H1 (cell line): ENCODE measurements around the gene IGFBP4. TPM values are rescaled to one million over a fixed set of nuclear protein-coding genes. Genes with fewer than 3 reads are reported as not detected.

Source experiments
- CTCF ChIA-PET: fragments of 300-600 bp; sonication (Branson Sonifier 250); formaldehyde crosslinking; loops from one replicate; lab custom pipeline; 2021; ENCODE audit not compliant: partially characterized antibody; lab: Charles Lee
- POLR2A ChIA-PET: fragments of 300-600 bp; sonication (Branson Sonifier 250); formaldehyde crosslinking; loops from one replicate; lab custom pipeline; 2021; ENCODE audit warnings: inconsistent platforms; ENCODE audit not compliant: partially characterized antibody; lab: Charles Lee
- DNase-seq, 2 experiments: peaks; one replicate each; pipeline versions ENCODE4 v3.0.0 to v3.0.0-alpha.2; 2010 to 2022; ENCODE audit warnings: low spot score in 2 of 2, low read depth in 1 of 2, mixed read lengths in 1 of 2
- FAIRE-seq: peaks from 2 replicates; lab custom pipeline; 2011; peaks lifted over from hg19 to GRCh38; lab: Jason Lieb, UNC
- H2AFZ ChIP-seq: 2 replicates; pipeline ENCODE4 v1.8.1; 2012; ENCODE audit warnings: low read length, inconsistent platforms
- H2AK5ac ChIP-seq: 2 replicates; pipeline ENCODE4 v1.6.1; 2013; ENCODE audit warnings: low read depth, low read length
- H2BK120ac ChIP-seq: replicated peaks from 2 replicates; pipeline ENCODE3; 2013; ENCODE audit warnings: low read depth, low read length, inconsistent platforms
- H2BK12ac ChIP-seq: 2 replicates; pipeline ENCODE4 v1.6.1; 2013; ENCODE audit warnings: low read depth, low read length
- H2BK15ac ChIP-seq: 2 replicates; pipeline ENCODE4 v1.6.1; 2013; ENCODE audit warnings: low read length
- H2BK20ac ChIP-seq: 2 replicates; pipeline ENCODE4 v1.6.1; 2013; ENCODE audit warnings: low read length
- H2BK5ac ChIP-seq: 2 replicates; pipeline ENCODE4 v1.6.1; 2013; ENCODE audit warnings: low read depth, low read length
- H3K14ac ChIP-seq: 2 replicates; pipeline ENCODE4 v1.6.1; 2013; ENCODE audit warnings: inconsistent platforms; ENCODE audit not compliant: insufficient read length
- H3K18ac ChIP-seq: 2 replicates; pipeline ENCODE4 v1.6.1; 2013; ENCODE audit warnings: low read length; ENCODE audit errors: extremely low read depth
- H3K23ac ChIP-seq: 2 replicates; pipeline ENCODE4 v1.6.1; 2013; ENCODE audit warnings: inconsistent platforms; ENCODE audit not compliant: insufficient read length
- H3K23me2 ChIP-seq: 2 replicates; pipeline ENCODE4 v1.6.1; 2013; ENCODE audit warnings: low read depth, low read length
- H3K27ac ChIP-seq: 2 replicates; pipeline ENCODE4 v1.6.1; 2011; ENCODE audit warnings: low read depth, low read length, inconsistent platforms
- H3K27me3 ChIP-seq, 4 experiments: replicated peaks in 1 of 4; 1 replicate in 1 of 4; 2 replicates in 3 of 4; pipeline versions ENCODE4 v1.6.1 to v1.8.1; 2011 to 2013; ENCODE audit warnings: low read length in 3 of 4, mild to moderate bottlenecking in 3 of 4, inconsistent platforms in 2 of 4, mixed read lengths in 2 of 4, moderate library complexity in 1 of 4; ENCODE audit not compliant: control insufficient read depth in 3 of 4, insufficient read depth in 3 of 4; ENCODE audit errors: extremely low read depth in 1 of 4
- H3K36me3 ChIP-seq, 4 experiments: 2 replicates each; pipeline versions ENCODE4 v1.6.1 to v1.8.1; 2011 to 2013; ENCODE audit warnings: mild to moderate bottlenecking in 4 of 4, low read length in 3 of 4, moderate library complexity in 2 of 4, control low read depth in 1 of 4, inconsistent platforms in 1 of 4; ENCODE audit not compliant: insufficient read depth in 4 of 4, control insufficient read depth in 2 of 4
- H3K4ac ChIP-seq: replicated peaks from 2 replicates; pipeline ENCODE3; 2013; ENCODE audit warnings: low read length, low read depth, mixed read lengths, inconsistent platforms; ENCODE audit not compliant: insufficient read length
- H3K4me1 ChIP-seq, 4 experiments: replicated peaks in 1 of 4; 1 replicate in 1 of 4; 2 replicates in 3 of 4; pipeline versions ENCODE4 v1.6.1 to v1.8.1; 2011 to 2013; ENCODE audit warnings: low read length in 3 of 4, inconsistent platforms in 2 of 4, mixed read lengths in 1 of 4; ENCODE audit not compliant: insufficient read depth in 4 of 4, control insufficient read depth in 3 of 4
- H3K4me2 ChIP-seq, 2 experiments: 2 replicates each; pipeline versions ENCODE4 v1.6.1 to v1.8.1; 2011 to 2013; ENCODE audit warnings: low read depth in 2 of 2, low read length in 2 of 2, control low read depth in 1 of 2, inconsistent platforms in 1 of 2, mild to moderate bottlenecking in 1 of 2; ENCODE audit not compliant: insufficient read depth in 1 of 2
- H3K4me3 ChIP-seq, 4 experiments: fragments of 200-600, 300-600 bp in 1 of 4; sonication (generic), shearing (Covaris generic), sonication (Bioruptor Twin) in 1 of 4; 2 replicates each; pipeline versions ENCODE4 v1.5.1 to v1.8.1; 2011 to 2016; ENCODE audit warnings: low read length in 4 of 4, low read depth in 3 of 4, control low read depth in 2 of 4, inconsistent platforms in 2 of 4, mild to moderate bottlenecking in 2 of 4, mixed read lengths in 1 of 4, moderate library complexity in 1 of 4; ENCODE audit not compliant: insufficient read depth in 2 of 4; ENCODE audit errors: extremely low read depth in 1 of 4
- H3K56ac ChIP-seq: replicated peaks from 2 replicates; pipeline ENCODE3; 2013; ENCODE audit warnings: low read depth, mild to moderate bottlenecking, mixed read lengths, low read length, inconsistent platforms; ENCODE audit not compliant: insufficient read length
- H3K79me1 ChIP-seq: 2 replicates; pipeline ENCODE4 v1.6.1; 2013; ENCODE audit warnings: low read depth, low read length, control low read depth
- H3K79me2 ChIP-seq, 2 experiments: 2 replicates each; pipeline versions ENCODE4 v1.6.1 to v1.8.1; 2012 to 2013; ENCODE audit warnings: low read length in 2 of 2, mild to moderate bottlenecking in 2 of 2, inconsistent platforms in 1 of 2; ENCODE audit not compliant: insufficient read depth in 2 of 2, control insufficient read depth in 1 of 2
- H3K9ac ChIP-seq, 4 experiments: replicated peaks in 1 of 4; 1 replicate in 1 of 4; 2 replicates in 3 of 4; pipeline versions ENCODE4 v1.6.1 to v1.8.1; 2011 to 2013; ENCODE audit warnings: low read depth in 3 of 4, low read length in 3 of 4, control low read depth in 2 of 4, mild to moderate bottlenecking in 2 of 4, moderate library complexity in 2 of 4, inconsistent platforms in 1 of 4; ENCODE audit errors: extremely low read depth in 1 of 4
- H3K9me3 ChIP-seq, 2 experiments: 2 replicates each; pipeline versions ENCODE4 v1.6.1 to v1.8.1; 2012 to 2013; ENCODE audit warnings: mild to moderate bottlenecking in 2 of 2, moderate library complexity in 2 of 2, control low read depth in 1 of 2, inconsistent platforms in 1 of 2, low read depth in 1 of 2, low read length in 1 of 2, mixed read lengths in 1 of 2; ENCODE audit not compliant: insufficient read depth in 2 of 2
- H4K20me1 ChIP-seq, 2 experiments: replicated peaks in 1 of 2; 2 replicates each; pipeline versions ENCODE3 to v1.8.1; 2011 to 2013; ENCODE audit warnings: inconsistent platforms in 2 of 2, low read length in 2 of 2, mild to moderate bottlenecking in 1 of 2; ENCODE audit not compliant: insufficient read depth in 2 of 2, control insufficient read depth in 1 of 2
- H4K5ac ChIP-seq: 2 replicates; pipeline ENCODE4 v1.6.1; 2013; ENCODE audit warnings: low read length, low read depth, mixed read lengths, inconsistent platforms; ENCODE audit not compliant: insufficient read length
- H4K8ac ChIP-seq: 2 replicates; pipeline ENCODE4 v1.8.0; 2013; ENCODE audit warnings: mild to moderate bottlenecking, moderate library complexity, low read length, inconsistent platforms; ENCODE audit not compliant: insufficient read depth; ENCODE audit errors: extremely low read depth
- H4K91ac ChIP-seq: replicated peaks from 2 replicates; pipeline ENCODE3; 2013; ENCODE audit warnings: low read length, mixed read lengths, inconsistent platforms; ENCODE audit not compliant: insufficient read length
- CTCF ChIP-seq, 3 experiments: IDR thresholded peaks; 1 replicate in 2 of 3; 2 replicates in 1 of 3; pipeline versions ENCODE4 v1.5.1 to v1.6.1; 2011; ENCODE audit warnings: low read length in 3 of 3, mild to moderate bottlenecking in 3 of 3, inconsistent platforms in 2 of 3, low read depth in 1 of 3, moderate library complexity in 1 of 3; ENCODE audit not compliant: insufficient read depth in 1 of 3; ENCODE audit errors: control extremely low read depth in 1 of 3
- E2F6 ChIP-seq: IDR thresholded peaks from 2 replicates; pipeline ENCODE4 v1.6.1; 2012; ENCODE audit warnings: inconsistent platforms
- JUND ChIP-seq: IDR thresholded peaks from 2 replicates; pipeline ENCODE4 v1.6.1; 2011; ENCODE audit warnings: mild to moderate bottlenecking, improper control_type of control experiment, low read length
- NANOG ChIP-seq: IDR thresholded peaks from 2 replicates; pipeline ENCODE4 v1.6.1; 2011; ENCODE audit warnings: low read length, low read depth, mild to moderate bottlenecking, inconsistent platforms; ENCODE audit not compliant: insufficient read depth, poor library complexity, severe bottlenecking
- NRF1 ChIP-seq: IDR thresholded peaks from 2 replicates; pipeline ENCODE4 v1.6.1; 2011; ENCODE audit warnings: mild to moderate bottlenecking, low read depth, low read length, improper control_type of control experiment
- PHF8 ChIP-seq: fragments of 200-600 bp; sonication (generic); conservative IDR thresholded peaks from 2 replicates; pipeline ENCODE4 v1.7.1; 2012; ENCODE audit warnings: low read depth, mild to moderate bottlenecking, inconsistent platforms, low read length, moderate library complexity
- POLR2A ChIP-seq, 2 experiments: IDR thresholded peaks; 1 replicate in 1 of 2; 2 replicates in 1 of 2; pipeline ENCODE4 v1.6.1; 2011; ENCODE audit warnings: low read depth in 2 of 2, low read length in 2 of 2, mild to moderate bottlenecking in 2 of 2; ENCODE audit errors: control extremely low read depth in 1 of 2
- RFX5 ChIP-seq: IDR thresholded peaks from 2 replicates; pipeline ENCODE4 v1.6.1; 2011; ENCODE audit warnings: low read depth, low read length, improper control_type of control experiment, borderline replicate concordance
- TAF7 ChIP-seq: optimal IDR thresholded peaks from 2 replicates; pipeline ENCODE3; 2011; ENCODE audit warnings: low read depth, mild to moderate bottlenecking, inconsistent platforms, low read length, moderate library complexity, borderline replicate concordance
- WGBS, 2 experiments: shearing (Covaris generic) in 1 of 2; methylation state at CpG; one replicate each; pipeline versions ENCODE4 v1.1.6 to v1.1.7; 2013 to 2015; ENCODE audit warnings: low lambda C conversion rate in 2 of 2, mixed read lengths in 2 of 2, inconsistent platforms in 1 of 2, low coverage in 1 of 2, missing lambda C conversion rate in 1 of 2; ENCODE audit not compliant: insufficient replicate concordance in 2 of 2, insufficient coverage in 1 of 2, insufficient read length in 1 of 2; ENCODE audit errors: extremely low coverage in 1 of 2, missing lambda C conversion rate in 1 of 2; 5-methylcytosine and 5-hydroxymethylcytosine counted together
- polyA plus RNA-seq, 7 experiments: library from polyadenylated mRNA; depleted of rRNA in 3 of 7; stranded (reverse) in 5 of 7; unstranded in 2 of 7; fragments of >200 nt in 5 of 7; fragments of 200-250 nt in 2 of 7; gene quantifications; 1 replicate in 5 of 7; 2 replicates in 1 of 7; 4 replicates in 1 of 7; pipeline versions ENCODE4 v1.2.1 to v1.2.3, GENCODE V29; 2011 to 2013; ENCODE audit warnings: missing spikeins in 2 of 7, mixed read lengths in 2 of 7
- total RNA-seq: library from RNA; stranded (reverse); fragmentation: NEBNext Ultra II Directional; extraction: Animal tissue kit (Norgen Biotek cat#: 25700); gene quantifications from 2 replicates; pipeline ENCODE4 v1.2.1, GENCODE V29; 2021

Gene IGFBP4
- total and polyA plus RNA-seq, 2 of the 8 experiments (the other 6 are each of a cell fraction or from before 2014, with no cell fraction given): 85.5 to 105 TPM

- H3K79me1 ChIP-seq: no peaks in the 10 kb centered on the region
- DNase-seq (peak in 1 of 2 experiments; percentile 73), FAIRE-seq (peak; percentile 82)
- H2AFZ ChIP-seq: no peak overlapping the region
- H3K79me2 ChIP-seq: no peaks in the 10 kb centered on the region
- H3K9me3 ChIP-seq: no peaks in the 10 kb centered on the region
- H3K4me3 ChIP-seq: peak overlapping the region in 1 of 4 experiments; percentile 11; a peak in 1 of 8 replicates
- no peak overlapping the region for H2BK15ac ChIP-seq
- H2BK5ac ChIP-seq: peak overlapping the region; percentile 11; the same call in 1 of the 2 replicates
- ChIA-PET CTCF (interaction anchor here (0.6 to 5.8 kb wide), 18 partner anchors 8 to 1226 kb away, joined by 3 to 38 read pairs (median 4); partner anchors contain the start of gene TOP2A), POLR2A (interaction anchor here (0.6 to 2.2 kb wide), 16 partner anchors 10 to 1485 kb away, joined by 3 to 20 read pairs (median 4); partner anchors contain the start of genes GJD3, IGFBP4 and RARA)
- no peaks in the 10 kb centered on the region for H3K27me3 ChIP-seq
- H3K4me1 ChIP-seq: peaks cover 4 to 21% (median 10%) of the 10 kb centered on the region in 4 experiments
- H4K5ac ChIP-seq: peak overlapping the region; percentile 42
- no peak overlapping the region for H3K14ac ChIP-seq
- H4K8ac ChIP-seq: no peak overlapping the region
- peak overlapping the region; percentile 44 to 48 for H3K4me2 ChIP-seq
- no peak overlapping the region for H4K91ac ChIP-seq
- 3% methylated on average over 3 of the region's 3 CpGs; no CpG with 5 or more reads in 1 of the 2 experiments for WGBS, 2 experiments
- no peak overlapping the region for H2BK12ac ChIP-seq
- no peak overlapping the region for H2AK5ac ChIP-seq
- peaks cover under 1% of the 10 kb centered on the region; the same call in 1 of the 2 replicates for H3K23me2 ChIP-seq
- no peak overlapping the region for H3K18ac ChIP-seq
- no peak overlapping the region for H3K27ac ChIP-seq
- H2BK20ac ChIP-seq: no peak overlapping the region
- no peak overlapping the region for H3K4ac ChIP-seq
- H2BK120ac ChIP-seq: no peak overlapping the region
- H3K36me3 ChIP-seq: no peaks in the 10 kb centered on the region
- no peak overlapping the region for H3K9ac ChIP-seq
- no peak overlapping the region for H3K23ac ChIP-seq
- H3K56ac ChIP-seq: no peak overlapping the region
- no peaks in the 10 kb centered on the region for H4K20me1 ChIP-seq
- no peak for TF ChIP-seq NANOG
- TF ChIP-seq POLR2A (IDR thresholded peaks at IDR 0.05; ENCODE audit: control extremely low read depth in 1 of 2, low read depth in 2 of 2, low read length in 2 of 2): no peak
- no peak for TF ChIP-seq NRF1
- TF ChIP-seq CTCF (IDR thresholded peaks at IDR 0.05; ENCODE audit: control extremely low read depth in 1 of 3, insufficient read depth in 1 of 3, low read depth in 1 of 3, low read length in 3 of 3): peak; percentile 1 to 16 (median 4); a peak in 3 of 4 replicates
- no peak for TF ChIP-seq JUND
- TF ChIP-seq E2F6: no peak
- TF ChIP-seq RFX5: 0 out of 2 replicates have a peak, but pooled peaks have one; percentile 34
- TF ChIP-seq PHF8: no peak
- TF ChIP-seq TAF7: no peak
Measured at GRCh38 chr17:40422990-40423633, 20.1 kb upstream of the IGFBP4 start.
